ENCODE measurements around the gene BRMS1.
"Not testable (repeated sequence)": the region's sequence is repeated elsewhere in the genome, so short reads cannot be mapped to it uniquely, and the experiment has no call there.

BRMS1 gene

DNA sequence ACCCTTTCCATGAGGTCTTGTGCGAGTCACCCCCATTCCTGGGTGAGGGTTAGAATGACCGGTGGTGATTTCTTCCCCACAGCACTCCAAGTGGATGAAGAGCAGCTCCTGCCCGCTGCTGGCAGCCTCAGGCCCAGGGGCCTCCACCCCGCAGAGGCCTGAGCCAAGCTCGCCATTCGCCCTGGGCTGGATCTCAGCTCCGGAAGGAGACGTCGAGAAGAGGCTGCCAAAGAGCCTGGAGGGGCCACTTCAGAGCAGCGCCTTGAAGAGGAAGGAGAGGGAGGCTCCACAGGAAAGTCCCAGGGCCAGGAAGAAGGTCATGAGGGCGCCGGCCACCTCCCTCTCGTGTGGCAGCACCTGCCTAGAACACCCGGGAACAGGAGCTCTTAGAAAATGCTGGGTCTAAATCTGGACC, 18.3 kb upstream of the BRMS1 start:
- peaks cover 12% of the 10 kb centered on the region for H3K36me3 ChIP-seq

GRCh38 chr11:66362481-66363147, 17.7 kb upstream of the BRMS1 start:
- peaks cover 12% of the 10 kb centered on the region for H3K36me3 ChIP-seq
- no peaks in the 10 kb centered on the region for H3K4me1 ChIP-seq
- no peaks in the 10 kb centered on the region for H3K27me3 ChIP-seq
- no peaks in the 10 kb centered on the region for H3K9me3 ChIP-seq
- TF ChIP-seq, protein P1, sequence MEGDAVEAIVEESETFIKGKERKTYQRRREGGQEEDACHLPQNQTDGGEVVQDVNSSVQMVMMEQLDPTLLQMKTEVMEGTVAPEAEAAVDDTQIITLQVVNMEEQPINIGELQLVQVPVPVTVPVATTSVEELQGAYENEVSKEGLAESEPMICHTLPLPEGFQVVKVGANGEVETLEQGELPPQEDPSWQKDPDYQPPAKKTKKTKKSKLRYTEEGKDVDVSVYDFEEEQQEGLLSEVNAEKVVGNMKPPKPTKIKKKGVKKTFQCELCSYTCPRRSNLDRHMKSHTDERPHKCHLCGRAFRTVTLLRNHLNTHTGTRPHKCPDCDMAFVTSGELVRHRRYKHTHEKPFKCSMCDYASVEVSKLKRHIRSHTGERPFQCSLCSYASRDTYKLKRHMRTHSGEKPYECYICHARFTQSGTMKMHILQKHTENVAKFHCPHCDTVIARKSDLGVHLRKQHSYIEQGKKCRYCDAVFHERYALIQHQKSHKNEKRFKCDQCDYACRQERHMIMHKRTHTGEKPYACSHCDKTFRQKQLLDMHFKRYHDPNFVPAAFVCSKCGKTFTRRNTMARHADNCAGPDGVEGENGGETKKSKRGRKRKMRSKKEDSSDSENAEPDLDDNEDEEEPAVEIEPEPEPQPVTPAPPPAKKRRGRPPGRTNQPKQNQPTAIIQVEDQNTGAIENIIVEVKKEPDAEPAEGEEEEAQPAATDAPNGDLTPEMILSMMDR (IDR thresholded peaks at IDR 0.05; ENCODE audit: low read depth, low read length): no peak
- no peak for DNase-seq
- no peak overlapping the region for H3K4me3 ChIP-seq (ENCODE audit: low read depth, low read length)

More for the DNA sequence above, 18.3 kb upstream of the BRMS1 start:
- Histone ChIP-seq H3K27me3 (no peaks in the 10 kb centered on the region), H3K4me3 (ENCODE audit: low read depth, low read length) (no peak overlapping the region), H3K9me3 (no peaks in the 10 kb centered on the region), H3K4me1 (no peaks in the 10 kb centered on the region)
- no peak for DNase-seq
- TF ChIP-seq, protein P1 (IDR thresholded peaks at IDR 0.05; ENCODE audit: low read depth, low read length): no peak

- Histone ChIP-seq H3K9me3 (no peaks in the 10 kb centered on the region), H3K4me1 (no peaks in the 10 kb centered on the region), H3K36me3 (peaks cover 7% of the 10 kb centered on the region), H3K27me3 (no peaks in the 10 kb centered on the region), H3K4me3 (ENCODE audit: low read depth, low read length) (no peak overlapping the region)
- DNase-seq: no peak
- TF ChIP-seq, protein P1 (IDR thresholded peaks at IDR 0.05; ENCODE audit: low read depth, low read length): no peak
Measured at GRCh38 chr11:66361502-66361941, 16.6 kb upstream of the BRMS1 start.

DNA sequence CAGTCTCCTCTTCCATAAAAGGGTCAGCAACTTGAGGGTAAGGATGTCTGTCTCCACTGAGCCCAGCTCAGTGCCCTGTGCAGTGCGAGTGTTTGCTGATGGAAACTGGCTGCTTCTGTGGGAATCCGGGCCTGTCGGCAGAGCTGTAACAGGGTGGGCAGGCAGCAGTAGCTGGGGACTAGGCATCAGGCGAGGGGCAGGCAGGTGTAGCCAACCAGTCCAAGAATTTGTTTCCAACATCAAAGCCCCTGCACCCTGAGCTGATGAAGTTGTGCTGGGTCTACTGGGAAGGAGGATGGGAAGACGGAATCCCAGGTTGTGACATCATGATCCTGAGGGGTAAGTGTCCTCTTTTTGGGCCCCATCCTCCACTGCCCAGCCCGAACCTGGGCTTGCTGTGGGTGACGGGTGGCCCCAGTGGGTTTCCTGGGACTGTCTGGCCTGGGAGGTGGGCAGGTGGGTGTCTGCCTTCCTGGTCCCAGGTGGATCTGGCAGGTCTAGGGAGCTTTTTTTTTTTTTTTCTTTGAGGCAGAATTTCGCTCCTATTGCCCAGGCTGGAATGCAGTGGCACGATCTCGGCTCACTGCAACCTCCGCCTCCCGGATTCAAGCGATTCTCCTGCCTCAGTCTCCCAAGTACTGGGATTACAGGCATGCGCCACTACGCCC, 15.6 kb upstream of the BRMS1 start:
- no peak for DNase-seq
- H3K36me3 ChIP-seq: peaks cover 7% of the 10 kb centered on the region; the same call in 1 of the 2 replicates
- TF ChIP-seq, protein P1 (IDR thresholded peaks at IDR 0.05; ENCODE audit: low read depth, low read length): no peak
- no peaks in the 10 kb centered on the region for H3K9me3 ChIP-seq
- H3K27me3 ChIP-seq: no peaks in the 10 kb centered on the region
- no peaks in the 10 kb centered on the region for H3K4me1 ChIP-seq
- H3K4me3 ChIP-seq (ENCODE audit: low read depth, low read length): no peak overlapping the region

DNA sequence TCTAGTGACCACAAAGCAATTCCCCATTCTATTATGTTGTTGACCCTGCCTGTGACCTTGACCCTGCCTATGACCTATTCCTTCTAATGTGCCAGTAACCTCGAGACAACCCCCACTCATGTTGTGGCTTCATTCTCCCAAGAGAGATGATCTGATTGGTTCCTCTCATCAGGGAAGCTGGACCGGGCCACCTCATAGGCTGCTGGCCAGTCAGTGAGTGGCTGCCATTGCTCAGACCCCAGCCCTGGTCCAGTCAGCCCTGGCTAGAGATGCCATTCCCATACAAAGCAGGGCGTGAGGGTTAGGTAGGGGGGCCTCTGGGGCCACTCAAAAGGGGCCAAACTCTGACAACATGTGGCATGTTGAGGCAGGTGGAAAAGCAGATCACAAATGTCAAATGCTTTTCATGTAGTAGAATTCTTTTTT, 14.8 kb upstream of the BRMS1 start:
- Histone ChIP-seq H3K4me1 (no peaks in the 10 kb centered on the region), H3K4me3 (ENCODE audit: low read depth, low read length) (no peak overlapping the region), H3K27me3 (no peaks in the 10 kb centered on the region), H3K9me3 (no peaks in the 10 kb centered on the region), H3K36me3 (peaks cover 7% of the 10 kb centered on the region; the same call in 1 of the 2 replicates)
- TF ChIP-seq, protein P1 (IDR thresholded peaks at IDR 0.05; ENCODE audit: low read depth, low read length): no peak
- DNase-seq: no peak

GRCh38 chr11:66350560-66351235, 5.8 kb upstream of the BRMS1 start:
- H3K36me3 ChIP-seq; H3K27me3 ChIP-seq; H3K9me3 ChIP-seq; H3K4me3 ChIP-seq (ENCODE audit: low read depth, low read length); H3K4me1 ChIP-seq; DNase-seq: not testable (repeated sequence)
